Spleen (tissue), 11 donors: Measurements from ENCODE around the gene COG6. TPM values are rescaled to one million over a fixed set of nuclear protein-coding genes. Genes with fewer than 3 reads are reported as not detected.

ENCODE experiments used
- DNase-seq: peaks from one replicate; pipeline ENCODE4 v3.0.0-alpha.2; 2020
- H3K27ac ChIP-seq, 8 donors: fragments of 200-600 bp; sonication (generic) in 7 of 8; 1 replicate in 4 of 8; 2 replicates in 4 of 8; pipeline versions ENCODE4 v1.5.0 to v1.8.0; 2016 to 2021; ENCODE audit warnings: inconsistent platforms in 4 of 8, mild to moderate bottlenecking in 4 of 8, moderate library complexity in 1 of 8
- H3K27me3 ChIP-seq, 7 donors: fragments of 200-600 bp; sonication (generic) in 6 of 7; replicated peaks in 1 of 7; 1 replicate in 4 of 7; 2 replicates in 3 of 7; pipeline versions ENCODE4 v1.5.0 to v1.8.0; 2016 to 2021; ENCODE audit warnings: inconsistent platforms in 3 of 7, mild to moderate bottlenecking in 1 of 7
- H3K36me3 ChIP-seq, 6 donors: fragments of 200-600 bp; sonication (generic) in 5 of 6; 1 replicate in 4 of 6; 2 replicates in 2 of 6; pipeline versions ENCODE4 v1.5.0 to v1.8.0; 2016 to 2021; ENCODE audit warnings: inconsistent platforms in 2 of 6
- H3K4me1 ChIP-seq, 6 donors: fragments of 200-600 bp; sonication (generic) in 5 of 6; 1 replicate in 3 of 6; 2 replicates in 3 of 6; pipeline versions ENCODE4 v1.5.0 to v1.8.0; 2016 to 2021; ENCODE audit warnings: inconsistent platforms in 3 of 6
- H3K4me3 ChIP-seq, 8 donors: fragments of 200-600 bp; sonication (generic) in 7 of 8; 1 replicate in 4 of 8; 2 replicates in 4 of 8; pipeline versions ENCODE4 v1.5.0 to v1.8.0; 2016 to 2021; ENCODE audit warnings: inconsistent platforms in 4 of 8, mild to moderate bottlenecking in 4 of 8, moderate library complexity in 2 of 8
- H3K9me3 ChIP-seq, 8 donors: fragments of 200-600 bp; sonication (generic) in 7 of 8; 1 replicate in 4 of 8; 2 replicates in 4 of 8; pipeline versions ENCODE4 v1.5.0 to v1.8.0; 2016 to 2021; ENCODE audit warnings: inconsistent platforms in 4 of 8
- CTCF ChIP-seq, 11 experiments: fragments of 200-600 bp in 7 of 11; fragments of 450-650 bp in 4 of 11; sonication (generic) in 4 of 11; IDR thresholded peaks in 8 of 11; conservative IDR thresholded peaks in 3 of 11; 1 replicate in 7 of 11; 2 replicates in 4 of 11; pipeline versions ENCODE4 v1.4.0 to v1.8.0; 2016 to 2021; ENCODE audit warnings: antibody characterized with exemption in 11 of 11, inconsistent platforms in 4 of 11, mild to moderate bottlenecking in 1 of 11
- POLR2A ChIP-seq, 3 donors: fragments of 450-650 bp; IDR thresholded peaks; one replicate each; pipeline ENCODE4 v1.5.1; 2017; ENCODE audit warnings: antibody characterized with exemption in 3 of 3, mild to moderate bottlenecking in 1 of 3
- POLR2AphosphoS5 ChIP-seq, 3 donors: sonication (generic); formaldehyde crosslinking; IDR thresholded peaks; one replicate each; pipeline ENCODE4 v1.5.1; 2017; ENCODE audit warnings: antibody characterized with exemption in 3 of 3
- WGBS, 5 donors: extraction: QIAGEN DNeasy Blood & Tissue Kit in 3 of 5; methylation state at CpG; one replicate each; pipeline versions ENCODE4 v1.1.5 to v1.1.7; 2013 to 2018; 5-methylcytosine and 5-hydroxymethylcytosine counted together
- intact Hi-C: fragments of 100-400 bp; cut with DNase I; formaldehyde crosslinking; loops from one replicate; pipeline ENCODE4 v1.15.0; 2023; ENCODE audit warnings: low total_unique reads
- polyA plus RNA-seq, 3 donors: library from polyadenylated mRNA; stranded (reverse); fragments of 200-250 nt; gene quantifications; one replicate each; pipeline ENCODE4 v1.2.1, GENCODE V29; 2013
- total RNA-seq, 7 donors: library from RNA; depleted of rRNA in 3 of 7; stranded (reverse); fragments of >200 nt in 3 of 7; fragmentation: NEBNext Ultra II Directional in 4 of 7; extraction: Animal tissue kit (Norgen Biotek cat#: 25700) in 4 of 7; gene quantifications; one replicate each; pipeline versions ENCODE4 v1.1.0 to v1.2.1, GENCODE V29; 2016 to 2021
- donor health status: healthy with polysubstance abuse.
- donor health status: DM: no; HTN: no; CAD: no; lungs with moderate emphysema.
- donor health status: DM: no; HTN: no; CAD: no.
- donor health status: Bipolar disorder and iron deficiency.
- donor health status: healthy.
- donor health status: DM: no; HTN: no; CAD: no.
- donor health status: DM: yes; HTN: yes; CAD: no.

Gene COG6
- total and polyA plus RNA-seq, 10 donors = 5.7 to 41.9 (median 23.8) TPM

GRCh38 chr13:39688699-39689405 lies 33.4 kb downstream of the COG6 start:
- intact Hi-C loops = loop anchor here (5.0 kb wide), 1 partner anchor 993 kb away; no protein-coding TSS in a partner anchor
- DNase-seq = no peak
- TF ChIP-seq POLR2A (IDR thresholded peaks at IDR 0.05) (no peak), CTCF (IDR thresholded peaks at IDR 0.05 in 8 of 11, conservative IDR thresholded peaks at IDR 0.05 in 3 of 11) (no peak), POLR2AphosphoS5 (IDR thresholded peaks at IDR 0.05) (no peak)
- Histone ChIP-seq H3K27me3 (no peaks in the 10 kb centered on the region), H3K27ac (no peak overlapping the region), H3K4me1 (peaks cover 0 to 12% (median 0%) of the 10 kb centered on the region in 6 donors), H3K4me3 (no peak overlapping the region), H3K36me3 (peaks cover 0 to 36% (median 13%) of the 10 kb centered on the region in 6 donors), H3K9me3 (no peaks in the 10 kb centered on the region)
- 67 to 75% (median 74%) methylated on average over 1 of the region's 1 CpG for WGBS, 5 donors

- Histone ChIP-seq H3K27ac (no peak overlapping the region), H3K4me1 (no peaks in the 10 kb centered on the region), H3K9me3 (no peaks in the 10 kb centered on the region), H3K36me3 (peaks cover 0 to 50% (median 8%) of the 10 kb centered on the region in 6 donors), H3K27me3 (no peaks in the 10 kb centered on the region), H3K4me3 (no peak overlapping the region)
- TF ChIP-seq POLR2AphosphoS5 (IDR thresholded peaks at IDR 0.05) (no peak), POLR2A (IDR thresholded peaks at IDR 0.05) (no peak), CTCF (IDR thresholded peaks at IDR 0.05 in 8 of 11, conservative IDR thresholded peaks at IDR 0.05 in 3 of 11) (no peak)
- 84 to 94% (median 88%) methylated on average over 4 of the region's 4 CpGs for WGBS, 5 donors
- intact Hi-C loops = no loop called here
- DNase-seq = no peak
Measured at GRCh38 chr13:39692660-39693438, 37.4 kb downstream of the COG6 start.

GRCh38 chr13:39699274-39699673 lies 43.8 kb downstream of the COG6 start:
- TF ChIP-seq POLR2A (IDR thresholded peaks at IDR 0.05) (no peak), POLR2AphosphoS5 (IDR thresholded peaks at IDR 0.05) (no peak), CTCF (IDR thresholded peaks at IDR 0.05 in 8 of 11, conservative IDR thresholded peaks at IDR 0.05 in 3 of 11) (no peak)
- Histone ChIP-seq H3K9me3 (no peaks in the 10 kb centered on the region), H3K27me3 (no peaks in the 10 kb centered on the region), H3K36me3 (peaks cover 0 to 24% (median 0%) of the 10 kb centered on the region in 6 donors), H3K27ac (no peak overlapping the region), H3K4me1 (peaks cover 0 to 14% (median 9%) of the 10 kb centered on the region in 6 donors), H3K4me3 (no peak overlapping the region)
- intact Hi-C loops = no loop called here
- no peak for DNase-seq

- TF ChIP-seq POLR2AphosphoS5 (IDR thresholded peaks at IDR 0.05) (no peak), CTCF (IDR thresholded peaks at IDR 0.05 in 8 of 11, conservative IDR thresholded peaks at IDR 0.05 in 3 of 11) (no peak)
- peaks cover 7 to 30% (median 24%) of the 10 kb centered on the region in 8 donors for H3K9me3 ChIP-seq
- H3K36me3 ChIP-seq = peaks cover 0 to 67% (median 1%) of the 10 kb centered on the region in 6 donors
- no peaks in the 10 kb centered on the region for H3K27me3 ChIP-seq
- no peak overlapping the region for H3K27ac ChIP-seq
- no peak for DNase-seq
- H3K4me1 ChIP-seq = no peaks in the 10 kb centered on the region
- no peak overlapping the region for H3K4me3 ChIP-seq
- intact Hi-C loops = no loop called here
- WGBS, 5 donors = 91 to 99% (median 96%) methylated on average over 3 of the region's 3 CpGs
Measured at GRCh38 chr13:39712626-39713025, 57.2 kb downstream of the COG6 start.
